ENCODE data around the gene SLC5A10.

GRCh38 chr17:18950944-18951905 lies 740 bp upstream of the SLC5A10 start:
- TF ChIP-seq, protein P1, sequence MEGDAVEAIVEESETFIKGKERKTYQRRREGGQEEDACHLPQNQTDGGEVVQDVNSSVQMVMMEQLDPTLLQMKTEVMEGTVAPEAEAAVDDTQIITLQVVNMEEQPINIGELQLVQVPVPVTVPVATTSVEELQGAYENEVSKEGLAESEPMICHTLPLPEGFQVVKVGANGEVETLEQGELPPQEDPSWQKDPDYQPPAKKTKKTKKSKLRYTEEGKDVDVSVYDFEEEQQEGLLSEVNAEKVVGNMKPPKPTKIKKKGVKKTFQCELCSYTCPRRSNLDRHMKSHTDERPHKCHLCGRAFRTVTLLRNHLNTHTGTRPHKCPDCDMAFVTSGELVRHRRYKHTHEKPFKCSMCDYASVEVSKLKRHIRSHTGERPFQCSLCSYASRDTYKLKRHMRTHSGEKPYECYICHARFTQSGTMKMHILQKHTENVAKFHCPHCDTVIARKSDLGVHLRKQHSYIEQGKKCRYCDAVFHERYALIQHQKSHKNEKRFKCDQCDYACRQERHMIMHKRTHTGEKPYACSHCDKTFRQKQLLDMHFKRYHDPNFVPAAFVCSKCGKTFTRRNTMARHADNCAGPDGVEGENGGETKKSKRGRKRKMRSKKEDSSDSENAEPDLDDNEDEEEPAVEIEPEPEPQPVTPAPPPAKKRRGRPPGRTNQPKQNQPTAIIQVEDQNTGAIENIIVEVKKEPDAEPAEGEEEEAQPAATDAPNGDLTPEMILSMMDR (IDR thresholded peaks at IDR 0.05) = no peak
- TF ChIP-seq POLR2AphosphoS5 (IDR thresholded peaks at IDR 0.05) = no peak

Data from esophagus muscularis mucosa (tissue), 3 donors.